ENCODE measurements around the gene LRRD1.
"Not testable (repeated sequence)": the region's sequence is repeated elsewhere in the genome, so short reads cannot be mapped to it uniquely, and the experiment has no call there.

LRRD1 gene

DNA sequence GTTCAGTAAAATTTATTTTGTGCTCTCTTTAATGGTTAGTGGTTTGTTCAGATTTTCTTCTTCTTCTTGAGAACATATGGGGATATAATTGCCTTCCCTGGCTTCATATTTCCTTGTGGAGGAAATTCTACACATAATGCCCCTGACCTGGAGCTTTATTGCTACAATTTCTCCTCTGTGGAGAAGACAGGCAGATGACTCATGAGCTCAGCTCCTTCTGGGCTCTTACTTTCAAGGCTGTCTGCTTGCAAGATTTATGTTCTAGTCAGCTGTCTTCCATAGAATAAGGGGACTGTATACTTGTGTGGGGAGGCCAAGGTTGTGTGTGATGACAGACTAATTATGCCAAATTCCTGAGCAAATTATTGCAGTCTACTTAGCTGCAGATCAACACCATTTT, 1.6 kb downstream of the LRRD1 start:
- no peak overlapping the region for H3K9ac ChIP-seq (ENCODE audit: low read length)
- H3K27me3 ChIP-seq (ENCODE audit: low read length), result no peaks in the 10 kb centered on the region
- H3K4me3 ChIP-seq (ENCODE audit: insufficient read depth, low read length, poor library complexity, severe bottlenecking), result no peak overlapping the region
- peaks cover 15% of the 10 kb centered on the region for H3F3A ChIP-seq (ENCODE audit: insufficient read depth)
- no peaks in the 10 kb centered on the region for H3K9me2 ChIP-seq (replicated peaks; ENCODE audit: insufficient read depth, low read length)
- TF ChIP-seq, protein P1, sequence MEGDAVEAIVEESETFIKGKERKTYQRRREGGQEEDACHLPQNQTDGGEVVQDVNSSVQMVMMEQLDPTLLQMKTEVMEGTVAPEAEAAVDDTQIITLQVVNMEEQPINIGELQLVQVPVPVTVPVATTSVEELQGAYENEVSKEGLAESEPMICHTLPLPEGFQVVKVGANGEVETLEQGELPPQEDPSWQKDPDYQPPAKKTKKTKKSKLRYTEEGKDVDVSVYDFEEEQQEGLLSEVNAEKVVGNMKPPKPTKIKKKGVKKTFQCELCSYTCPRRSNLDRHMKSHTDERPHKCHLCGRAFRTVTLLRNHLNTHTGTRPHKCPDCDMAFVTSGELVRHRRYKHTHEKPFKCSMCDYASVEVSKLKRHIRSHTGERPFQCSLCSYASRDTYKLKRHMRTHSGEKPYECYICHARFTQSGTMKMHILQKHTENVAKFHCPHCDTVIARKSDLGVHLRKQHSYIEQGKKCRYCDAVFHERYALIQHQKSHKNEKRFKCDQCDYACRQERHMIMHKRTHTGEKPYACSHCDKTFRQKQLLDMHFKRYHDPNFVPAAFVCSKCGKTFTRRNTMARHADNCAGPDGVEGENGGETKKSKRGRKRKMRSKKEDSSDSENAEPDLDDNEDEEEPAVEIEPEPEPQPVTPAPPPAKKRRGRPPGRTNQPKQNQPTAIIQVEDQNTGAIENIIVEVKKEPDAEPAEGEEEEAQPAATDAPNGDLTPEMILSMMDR (IDR thresholded peaks at IDR 0.05; ENCODE audit: insufficient read depth, low read length, poor library complexity, severe bottlenecking), result no peak
- TF ChIP-seq EZH2phosphoT487 (conservative IDR thresholded peaks at IDR 0.05; ENCODE audit: low read length), result no peak
- H3K4me2 ChIP-seq (ENCODE audit: low read depth, low read length, poor library complexity, severe bottlenecking), result no peak overlapping the region
- H3K36me3 ChIP-seq (ENCODE audit: low read length), result no peaks in the 10 kb centered on the region
- peaks cover 4% of the 10 kb centered on the region; the same call in 1 of the 2 replicates for H4K20me1 ChIP-seq (ENCODE audit: low read depth, low read length)
- H3K79me2 ChIP-seq (ENCODE audit: insufficient read depth, low read length), result no peaks in the 10 kb centered on the region
- no peak overlapping the region for H2AFZ ChIP-seq (ENCODE audit: low read depth, low read length, severe bottlenecking)
- no peak overlapping the region for H3K27ac ChIP-seq (ENCODE audit: low read depth, low read length)
- H3K9me3 ChIP-seq (ENCODE audit: insufficient read depth, low read length), result no peaks in the 10 kb centered on the region

DNA sequence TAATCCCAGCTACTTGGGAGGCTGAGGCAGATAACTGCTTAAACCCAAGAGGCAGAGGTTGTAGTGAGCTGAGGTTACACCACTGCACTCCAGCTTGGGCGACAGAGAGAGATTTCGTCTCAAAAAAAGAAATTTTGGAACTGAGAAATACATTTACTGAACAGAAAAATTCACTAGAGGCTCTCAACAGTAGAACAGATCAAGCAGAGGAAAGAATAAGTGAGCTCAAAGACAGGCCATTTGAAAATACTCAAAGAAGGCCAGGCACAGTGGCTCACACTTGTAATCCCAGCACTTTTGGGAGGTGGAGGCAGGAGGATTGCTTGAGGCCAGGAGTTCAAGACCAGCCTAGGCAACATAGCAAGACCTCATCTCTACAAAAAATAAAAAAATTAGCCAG, 9.4 kb downstream of the LRRD1 start:
- H3K27me3 ChIP-seq (ENCODE audit: low read length); H3K79me2 ChIP-seq (ENCODE audit: insufficient read depth, low read length); H3K4me3 ChIP-seq (ENCODE audit: insufficient read depth, low read length, poor library complexity, severe bottlenecking); H3K9ac ChIP-seq (ENCODE audit: low read length); H3F3A ChIP-seq (ENCODE audit: insufficient read depth); H3K4me2 ChIP-seq (ENCODE audit: low read depth, low read length, poor library complexity, severe bottlenecking); H3K27ac ChIP-seq (ENCODE audit: low read depth, low read length); H3K9me3 ChIP-seq (ENCODE audit: insufficient read depth, low read length); H3K36me3 ChIP-seq (ENCODE audit: low read length); H3K9me2 ChIP-seq (replicated peaks; ENCODE audit: insufficient read depth, low read length); H4K20me1 ChIP-seq (ENCODE audit: low read depth, low read length); H2AFZ ChIP-seq (ENCODE audit: low read depth, low read length, severe bottlenecking): not testable (repeated sequence)

DNA sequence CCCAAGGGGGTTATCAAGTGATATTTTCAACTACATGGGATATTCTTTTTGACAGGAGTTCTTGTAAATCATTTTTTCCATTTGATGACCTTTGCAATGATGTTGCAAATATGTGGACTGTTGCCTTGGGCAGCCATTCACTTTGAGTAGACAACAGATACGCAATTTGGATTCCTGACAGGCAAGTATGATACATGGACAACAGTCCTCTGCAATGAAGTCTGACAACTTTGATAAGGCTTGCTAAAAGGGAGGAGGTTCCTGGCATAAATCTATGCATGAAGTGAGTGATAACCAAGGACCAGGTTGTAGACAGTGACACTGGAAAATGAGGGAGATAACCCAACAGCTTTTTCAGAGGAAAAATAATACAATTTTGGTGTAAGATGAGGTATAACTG, 17.7 kb downstream of the LRRD1 start:
- Histone ChIP-seq H3F3A (ENCODE audit: insufficient read depth) (no peaks in the 10 kb centered on the region), H3K27ac (ENCODE audit: low read depth, low read length) (no peak overlapping the region), H4K20me1 (ENCODE audit: low read depth, low read length) (no peaks in the 10 kb centered on the region), H3K9me2 (replicated peaks; ENCODE audit: insufficient read depth, low read length) (no peaks in the 10 kb centered on the region), H3K27me3 (ENCODE audit: low read length) (no peaks in the 10 kb centered on the region), H3K36me3 (ENCODE audit: low read length) (no peaks in the 10 kb centered on the region), H2AFZ (ENCODE audit: low read depth, low read length, severe bottlenecking) (no peak overlapping the region), H3K4me2 (ENCODE audit: low read depth, low read length, poor library complexity, severe bottlenecking) (no peak overlapping the region), H3K9ac (ENCODE audit: low read length) (no peak overlapping the region), H3K4me3 (ENCODE audit: insufficient read depth, low read length, poor library complexity, severe bottlenecking) (no peak overlapping the region), H3K9me3 (ENCODE audit: insufficient read depth, low read length) (no peaks in the 10 kb centered on the region), H3K79me2 (ENCODE audit: insufficient read depth, low read length) (no peaks in the 10 kb centered on the region)
- TF ChIP-seq, protein P1 (IDR thresholded peaks at IDR 0.05; ENCODE audit: insufficient read depth, low read length, poor library complexity, severe bottlenecking), result no peak
- TF ChIP-seq EZH2phosphoT487 (conservative IDR thresholded peaks at IDR 0.05; ENCODE audit: low read length), result no peak

DNA sequence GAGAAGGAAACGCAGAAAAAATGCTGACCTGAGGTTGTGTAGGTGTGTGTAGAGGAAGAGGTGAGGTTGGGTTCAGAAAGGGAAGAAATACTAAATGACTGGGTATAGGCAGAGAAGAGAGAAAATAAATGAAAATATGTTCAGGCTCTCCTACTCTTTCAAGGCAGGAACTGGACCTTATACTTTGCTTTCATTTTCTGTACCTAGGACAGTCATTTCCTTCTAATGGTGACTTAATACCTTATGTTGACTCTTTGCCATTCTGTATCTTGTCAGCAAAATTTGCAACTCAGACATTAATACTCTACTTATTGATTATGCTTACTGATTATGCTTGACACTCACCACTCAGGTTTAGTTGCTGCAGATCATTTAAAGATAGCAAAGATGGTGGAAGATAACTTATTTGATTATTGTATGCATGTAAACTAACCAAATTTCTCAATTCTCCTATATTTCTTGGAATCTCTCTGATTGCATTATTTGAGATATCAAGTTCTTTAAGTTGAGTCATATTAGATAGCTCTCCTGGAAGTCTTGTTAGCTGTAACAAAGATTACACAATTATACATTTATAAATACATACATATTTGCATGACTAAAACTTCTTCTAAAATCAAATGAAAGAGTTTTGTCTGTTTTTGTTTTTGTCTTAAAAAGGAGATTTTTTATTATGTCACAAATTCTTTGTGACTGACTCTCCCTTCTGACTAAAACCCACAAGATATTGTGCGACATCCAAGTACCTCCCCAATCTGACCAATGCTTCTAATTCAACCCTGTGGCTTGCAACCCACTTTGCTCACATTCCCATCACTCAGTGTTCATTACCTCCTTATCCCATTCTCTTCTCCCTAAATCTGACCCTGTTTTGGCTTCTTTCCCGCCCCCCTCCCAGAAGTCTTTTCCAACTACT, 20.0 kb downstream of the LRRD1 start:
- no peaks in the 10 kb centered on the region for H4K20me1 ChIP-seq (ENCODE audit: low read depth, low read length)
- no peaks in the 10 kb centered on the region for H3F3A ChIP-seq (ENCODE audit: insufficient read depth)
- no peaks in the 10 kb centered on the region for H3K27me3 ChIP-seq (ENCODE audit: low read length)
- H3K9me3 ChIP-seq (ENCODE audit: insufficient read depth, low read length), result no peaks in the 10 kb centered on the region
- H3K27ac ChIP-seq (ENCODE audit: low read depth, low read length), result no peak overlapping the region
- no peaks in the 10 kb centered on the region for H3K36me3 ChIP-seq (ENCODE audit: low read length)
- H3K79me2 ChIP-seq (ENCODE audit: insufficient read depth, low read length), result no peaks in the 10 kb centered on the region
- H2AFZ ChIP-seq (ENCODE audit: low read depth, low read length, severe bottlenecking), result no peak overlapping the region
- H3K9me2 ChIP-seq (replicated peaks; ENCODE audit: insufficient read depth, low read length), result no peaks in the 10 kb centered on the region
- TF ChIP-seq, protein P1 (IDR thresholded peaks at IDR 0.05; ENCODE audit: insufficient read depth, low read length, poor library complexity, severe bottlenecking), result no peak
- TF ChIP-seq EZH2phosphoT487 (conservative IDR thresholded peaks at IDR 0.05; ENCODE audit: low read length), result no peak
- H3K4me2 ChIP-seq (ENCODE audit: low read depth, low read length, poor library complexity, severe bottlenecking), result no peak overlapping the region
- no peak overlapping the region for H3K9ac ChIP-seq (ENCODE audit: low read length)
- no peak overlapping the region for H3K4me3 ChIP-seq (ENCODE audit: insufficient read depth, low read length, poor library complexity, severe bottlenecking)

All from SU-DHL-6 (cell line).